HG02759 (cell line): ENCODE data around the gene ZBTB38.

ENCODE experiments used
- ATAC-seq: cut with Tn5 transposase; IDR thresholded peaks from one replicate; pipeline ENCODE4 v1.9.1; 2021; ENCODE audit warnings: mild to moderate bottlenecking, moderate library complexity; ENCODE audit not compliant: unreplicated experiment

ZBTB38 gene

GRCh38 chr3:141337991-141338390 is 30.3 kb upstream of the ZBTB38 start:
- ATAC-seq = no peak

- no peak for ATAC-seq
These were observed 29.4 kb upstream of the ZBTB38 start for GRCh38 chr3:141338881-141339280.

GRCh38 chr3:141341536-141341935 is 26.8 kb upstream of the ZBTB38 start:
- ATAC-seq = no peak

GRCh38 chr3:141342386-141342785 is 25.9 kb upstream of the ZBTB38 start:
- no peak for ATAC-seq

- no peak for ATAC-seq
These were observed 25.2 kb upstream of the ZBTB38 start for GRCh38 chr3:141343077-141343476.

GRCh38 chr3:141343865-141344271 is 24.4 kb upstream of the ZBTB38 start:
- ATAC-seq = no peak

GRCh38 chr3:141345528-141345927 is 22.8 kb upstream of the ZBTB38 start:
- no peak for ATAC-seq

GRCh38 chr3:141346007-141346406 is 22.3 kb upstream of the ZBTB38 start:
- ATAC-seq = no peak

GRCh38 chr3:141346418-141346817 is 21.9 kb upstream of the ZBTB38 start:
- ATAC-seq = no peak

- ATAC-seq = no peak
These were observed 21.5 kb upstream of the ZBTB38 start for GRCh38 chr3:141346839-141347238.

- ATAC-seq = no peak
These were observed 19.5 kb upstream of the ZBTB38 start for GRCh38 chr3:141348837-141349236.

GRCh38 chr3:141349711-141350110 is 18.6 kb upstream of the ZBTB38 start:
- no peak for ATAC-seq

- no peak for ATAC-seq
These were observed 17.6 kb upstream of the ZBTB38 start for GRCh38 chr3:141350666-141351065.

- ATAC-seq = no peak
These were observed 15.9 kb upstream of the ZBTB38 start for GRCh38 chr3:141352262-141352984.

- ATAC-seq = no peak
These were observed 14.4 kb upstream of the ZBTB38 start for GRCh38 chr3:141353652-141354495.

- no peak for ATAC-seq
These were observed 13.8 kb upstream of the ZBTB38 start for GRCh38 chr3:141354517-141354916.

- no peak for ATAC-seq
These were observed 13.1 kb upstream of the ZBTB38 start for GRCh38 chr3:141355242-141355641.

- no peak for ATAC-seq
These were observed 12.3 kb upstream of the ZBTB38 start for GRCh38 chr3:141356046-141356445.

GRCh38 chr3:141360888-141361598 is 7.3 kb upstream of the ZBTB38 start:
- peak; percentile 69 for ATAC-seq

GRCh38 chr3:141362736-141363135 is 5.6 kb upstream of the ZBTB38 start:
- ATAC-seq = no peak

GRCh38 chr3:141365201-141365600 is 3.1 kb upstream of the ZBTB38 start:
- no peak for ATAC-seq
